Islet of Langerhans (tissue), 1 donor: ENCODE data around the gene FYCO1.

ENCODE experiments used
- FAIRE-seq: peaks from one replicate; lab custom pipeline; 2011; peaks lifted over from hg19 to GRCh38; lab: Jason Lieb, UNC

FYCO1 gene

DNA sequence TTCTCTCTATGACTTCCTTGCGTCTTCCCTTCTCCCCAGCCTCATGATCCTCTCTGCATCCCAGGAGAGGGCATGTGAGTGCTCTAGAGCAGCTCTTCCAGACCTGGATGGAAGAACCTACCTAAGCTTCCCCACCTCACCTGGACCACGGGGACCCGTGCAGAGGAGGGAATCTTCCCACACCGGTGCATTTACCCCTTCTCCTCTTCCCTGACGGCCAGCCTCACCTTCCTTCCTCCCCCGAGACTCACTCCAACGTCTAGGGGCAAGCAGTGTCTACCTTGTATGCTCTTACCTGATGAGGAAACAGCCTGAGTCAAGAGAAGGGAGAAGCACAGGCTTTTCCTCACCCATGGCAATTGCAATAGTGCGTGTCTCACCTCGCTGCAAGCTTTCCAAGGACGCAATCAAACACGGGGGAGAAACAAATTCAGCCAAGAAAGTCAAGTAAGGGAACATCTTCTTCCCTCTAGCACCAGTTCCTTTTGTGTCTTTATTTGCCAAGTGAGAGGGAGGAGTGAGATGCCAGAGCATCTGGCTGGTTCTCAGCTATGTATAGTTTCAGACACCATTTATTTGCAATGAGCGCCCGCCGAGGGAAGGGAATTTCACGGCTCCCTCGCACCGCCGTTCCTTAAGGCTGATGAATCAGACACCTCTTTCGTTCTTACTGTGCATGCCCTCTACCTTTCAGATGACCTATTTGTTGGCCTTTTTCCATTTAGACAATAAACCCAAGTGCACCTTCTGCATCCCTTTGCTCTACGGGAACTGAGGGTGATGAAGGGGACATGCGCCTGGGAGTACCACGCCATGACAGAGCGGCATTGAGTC, 111.0 kb downstream of the FYCO1 start:
- FAIRE-seq, result no peak

DNA sequence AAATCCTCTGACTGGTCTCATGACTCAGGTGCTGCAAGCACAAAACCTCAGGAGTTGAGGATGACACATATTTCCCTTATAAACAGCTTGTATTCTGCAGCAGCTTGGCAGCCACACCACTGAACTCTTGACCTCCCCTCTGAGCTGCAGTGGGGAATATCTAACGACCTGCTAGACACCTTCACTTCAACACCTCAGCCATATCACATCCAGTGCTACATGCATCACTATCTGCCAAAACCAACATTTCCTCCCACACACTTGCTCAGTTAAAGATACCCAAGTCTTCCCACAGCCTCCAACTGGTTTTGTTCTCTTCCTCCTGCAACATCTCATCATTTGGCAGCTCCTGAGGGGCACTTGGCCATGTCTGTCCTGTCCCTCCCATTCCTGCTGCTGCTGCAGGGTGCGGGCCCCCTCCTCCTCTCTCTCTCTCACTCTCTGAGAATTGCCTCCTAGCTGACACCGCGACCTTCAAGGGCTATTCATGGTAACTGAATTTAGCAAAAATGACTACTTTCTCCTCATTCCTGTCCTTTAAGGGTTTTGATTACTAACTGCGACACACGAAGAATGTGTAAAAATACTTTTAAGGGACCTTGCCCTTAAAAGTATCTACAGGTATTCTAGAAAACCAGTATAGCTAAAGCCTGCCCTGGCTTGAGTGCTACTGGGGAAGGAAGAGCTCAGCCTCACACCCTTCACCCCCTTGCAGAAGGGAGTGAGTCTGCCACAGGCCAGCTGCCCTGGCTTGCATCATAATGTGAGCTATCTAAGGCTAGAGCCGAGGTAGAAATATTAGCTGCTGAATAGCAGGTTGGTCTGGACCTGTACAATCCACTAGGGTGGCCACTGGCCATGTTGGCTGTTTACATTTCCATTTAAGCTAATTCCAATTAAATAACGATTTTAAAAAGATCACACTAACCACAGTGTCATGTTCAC, 114.3 kb downstream of the FYCO1 start:
- no peak for FAIRE-seq

DNA sequence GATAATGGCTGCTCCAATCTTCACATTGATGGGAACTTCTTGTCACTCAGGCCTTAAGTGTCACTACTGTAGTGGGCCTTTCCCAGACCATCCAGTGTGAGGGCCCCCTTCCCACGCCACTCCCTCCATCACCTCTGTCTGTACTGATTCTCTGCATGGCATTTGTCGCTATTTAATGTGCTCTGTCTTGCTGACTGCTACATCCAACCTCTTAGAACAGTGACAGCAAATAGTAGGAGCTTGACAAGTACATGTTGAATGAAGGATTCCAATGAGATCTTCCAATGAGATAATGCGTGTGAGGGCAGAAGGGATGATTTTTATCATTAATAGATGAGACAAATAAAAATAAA, 114.9 kb downstream of the FYCO1 start:
- FAIRE-seq, result no peak

- no peak for FAIRE-seq
Observed at GRCh38 chr3:45878124-45878523, 117.5 kb downstream of the FYCO1 start.

GRCh38 chr3:45874677-45875346, 120.8 kb downstream of the FYCO1 start:
- FAIRE-seq, result no peak

GRCh38 chr3:45873638-45874037, 122.0 kb downstream of the FYCO1 start:
- FAIRE-seq, result no peak

DNA sequence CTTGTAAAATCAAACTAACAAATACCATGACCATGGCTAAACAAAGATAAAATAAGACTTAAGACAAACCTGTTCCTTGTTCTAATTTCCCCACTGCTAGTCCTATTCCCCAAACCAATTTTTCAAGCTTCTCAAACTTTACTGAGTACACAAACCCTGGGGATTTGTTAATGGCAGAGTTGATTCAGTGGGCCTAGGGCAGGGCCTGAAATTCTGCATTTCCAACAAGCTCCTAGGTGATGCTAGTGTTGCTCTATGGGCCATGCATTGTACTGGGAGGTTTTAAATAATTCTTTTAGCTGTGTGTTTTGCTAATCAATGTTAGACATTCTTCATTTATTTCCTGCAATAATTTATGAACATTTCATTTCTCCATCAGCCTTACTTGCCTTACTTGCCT, 122.6 kb downstream of the FYCO1 start:
- no peak for FAIRE-seq

DNA sequence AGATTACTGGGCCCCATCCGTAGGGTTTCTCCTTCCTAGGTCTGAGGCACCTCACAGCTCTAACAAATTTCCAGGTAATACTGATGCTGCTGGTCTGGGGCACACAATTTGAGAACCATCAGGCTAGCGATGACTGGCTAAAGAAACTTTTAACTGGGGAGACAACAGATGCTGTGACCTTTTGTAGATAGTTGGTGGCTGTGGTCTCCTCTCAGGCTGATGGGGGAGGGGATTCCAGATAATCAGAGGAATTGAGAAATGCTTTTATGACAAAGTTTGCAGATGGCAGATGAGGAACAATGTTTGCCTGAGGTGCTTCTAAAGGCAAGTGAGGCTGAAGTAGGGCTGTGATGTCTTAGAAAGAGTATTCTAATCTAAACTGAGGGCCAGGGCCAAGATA, 123.1 kb downstream of the FYCO1 start:
- FAIRE-seq, result no peak

- FAIRE-seq, result no peak
Observed at GRCh38 chr3:45871780-45872179, 123.8 kb downstream of the FYCO1 start.

DNA sequence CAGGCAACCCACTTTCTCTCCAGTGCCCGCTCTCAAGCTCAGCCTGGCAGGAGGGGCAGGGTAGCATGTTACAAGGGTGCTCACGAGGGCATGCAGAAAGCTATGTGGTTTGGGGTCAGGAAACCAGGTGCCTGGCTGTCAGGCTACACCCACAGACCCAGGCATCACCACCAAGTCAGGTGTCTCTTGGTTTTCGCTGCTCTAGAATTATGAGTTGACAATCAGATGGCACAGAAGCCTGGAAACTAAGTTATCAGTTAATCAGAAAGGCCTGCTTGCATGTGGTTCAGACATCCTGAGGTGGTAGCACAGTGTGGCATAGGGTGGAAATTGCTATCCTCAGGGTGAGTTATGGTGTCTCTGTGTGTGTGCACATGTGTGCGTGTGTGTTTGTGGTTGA, 125.5 kb downstream of the FYCO1 start:
- FAIRE-seq, result no peak

DNA sequence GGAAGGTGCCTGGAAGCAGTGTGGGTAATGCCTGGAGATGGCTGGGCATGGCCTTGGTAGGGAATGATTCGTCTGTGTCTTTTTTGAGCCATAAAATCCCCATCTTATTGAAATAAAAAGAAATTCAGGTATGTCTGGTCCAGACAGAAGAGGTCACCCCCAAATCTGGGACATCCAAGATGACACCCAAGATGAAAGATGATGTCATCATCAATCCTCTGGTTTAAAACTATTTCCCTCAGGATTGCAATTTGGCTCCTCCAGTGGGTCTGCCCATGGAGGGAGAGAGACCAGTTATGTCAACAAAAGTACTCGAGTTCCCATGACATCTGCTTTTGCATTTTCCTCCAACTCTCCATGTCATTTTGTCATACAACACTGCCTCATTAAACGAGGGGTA, 126.0 kb downstream of the FYCO1 start:
- no peak for FAIRE-seq

GRCh38 chr3:45868650-45869049, 127.0 kb downstream of the FYCO1 start:
- no peak for FAIRE-seq

- no peak for FAIRE-seq
Observed at GRCh38 chr3:45868213-45868612, 127.4 kb downstream of the FYCO1 start.
